K562 (cell line): ENCODE results near the gene RNF13. TPM values are rescaled to one million over a fixed set of nuclear protein-coding genes. Genes with fewer than 3 reads are reported as not detected.
"Not testable (repeated sequence)": the region's sequence is repeated elsewhere in the genome, so short reads cannot be mapped to it uniquely, and the experiment has no call there.

Experiments
- ATAC-seq: fragments of 200-7000 bp; cut with Tn5 transposase; 3 replicates; pipeline ENCODE4 v1.9.1; 2020; ENCODE audit warnings: moderate library complexity
- BruUV-seq: library from RNA; stranded (reverse); fragments of 400-500 nt; replicated peaks from 2 replicates; lab custom pipeline; 2021; lab: Mats Ljungman, UMichigan
- CTCF ChIA-PET: fragments of 300-600 bp; formaldehyde crosslinking; extraction: SDS; loops from one replicate; lab custom pipeline; 2021; ENCODE audit warnings: low intra/inter-chr PET ratio; lab: Yijun Ruan, JAX
- POLR2A ChIA-PET: fragments of 300-600, 350-650 bp; sonication (Branson Sonifier 250); formaldehyde crosslinking; extraction: SDS; loops from one replicate; lab custom pipeline; 2021; ENCODE audit warnings: antibody characterized with exemption, inconsistent platforms; lab: Yijun Ruan, JAX
- DNase-seq, 4 experiments: peaks; one replicate each; pipeline versions ENCODE4 v3.0.0 to v3.0.0-alpha.2; 2011 to 2018; ENCODE audit warnings: low spot score in 3 of 4, mixed read lengths in 3 of 4; ENCODE audit errors: extremely low read depth in 1 of 4
- FAIRE-seq: peaks from 2 replicates; lab custom pipeline; 2011; peaks lifted over from hg19 to GRCh38; lab: Jason Lieb, UNC
- H2AFZ ChIP-seq: 2 replicates; pipeline ENCODE4 v1.6.0; 2011; ENCODE audit warnings: low read depth, low read length, control low read depth, inconsistent platforms
- H3K27ac ChIP-seq: fragments of 200-600 bp; 3 replicates; pipeline ENCODE4 v1.8.0; 2011; ENCODE audit warnings: low read depth, mild to moderate bottlenecking, control low read depth, inconsistent platforms, low read length, moderate library complexity, mixed read lengths; ENCODE audit errors: extremely low read depth
- H3K27me3 ChIP-seq, 2 experiments: fragments of 300-600 bp in 1 of 2; 2 replicates in 1 of 2; 3 replicates in 1 of 2; pipeline versions ENCODE4 v1.6.0 to v1.8.0; 2011; ENCODE audit warnings: inconsistent platforms in 2 of 2, low read length in 2 of 2, mild to moderate bottlenecking in 1 of 2, mixed read lengths in 1 of 2, moderate library complexity in 1 of 2; ENCODE audit not compliant: control insufficient read depth in 2 of 2, insufficient read depth in 2 of 2
- H3K36me3 ChIP-seq: fragments of 300-600 bp; 3 replicates; pipeline ENCODE4 v1.8.0; 2011; ENCODE audit warnings: mild to moderate bottlenecking, low read length, inconsistent platforms; ENCODE audit not compliant: control insufficient read depth, insufficient read depth
- H3K4me1 ChIP-seq, 2 experiments: fragments of 200-600 bp in 1 of 2; replicated peaks in 1 of 2; 2 replicates in 1 of 2; 3 replicates in 1 of 2; pipeline versions ENCODE4 v1.5.1 to v1.8.0; 2011; ENCODE audit warnings: inconsistent platforms in 2 of 2, low read length in 2 of 2, mild to moderate bottlenecking in 1 of 2, mixed read lengths in 1 of 2, moderate library complexity in 1 of 2; ENCODE audit not compliant: control insufficient read depth in 2 of 2, insufficient read depth in 2 of 2
- H3K4me2 ChIP-seq: 2 replicates; pipeline ENCODE4 v1.6.1; 2011; ENCODE audit warnings: low read length, control low read depth, inconsistent platforms, mixed read lengths; ENCODE audit not compliant: insufficient read depth
- H3K4me3 ChIP-seq: fragments of 200-600 bp; sonication (generic), shearing (Covaris generic); 2 replicates; pipeline ENCODE4 v1.5.1; 2016; ENCODE audit warnings: control low read depth, inconsistent platforms
- H3K79me2 ChIP-seq: fragments of 200-600 bp; 3 replicates; pipeline ENCODE4 v1.8.0; 2011; ENCODE audit warnings: low read length, inconsistent platforms; ENCODE audit not compliant: control insufficient read depth, insufficient read depth
- H3K9ac ChIP-seq, 2 experiments: 2 replicates each; pipeline versions ENCODE4 v1.6.0 to v1.6.1; 2011; ENCODE audit warnings: low read depth in 2 of 2, low read length in 2 of 2, control low read depth in 1 of 2, inconsistent platforms in 1 of 2, mild to moderate bottlenecking in 1 of 2, mixed read lengths in 1 of 2; ENCODE audit not compliant: insufficient read depth in 1 of 2
- H3K9me1 ChIP-seq: one replicate; pipeline ENCODE4 v1.6.0; 2011; ENCODE audit warnings: inconsistent platforms, mild to moderate bottlenecking, low read length, moderate library complexity; ENCODE audit not compliant: control insufficient read depth, insufficient read depth
- H3K9me3 ChIP-seq: replicated peaks from 2 replicates; pipeline ENCODE4 v1.5.1; 2011; ENCODE audit warnings: low read depth, low read length, inconsistent platforms; ENCODE audit not compliant: control insufficient read depth, insufficient read depth
- H4K20me1 ChIP-seq: replicated peaks from 2 replicates; pipeline ENCODE4 v1.6.1; 2011; ENCODE audit warnings: low read length, inconsistent platforms, mixed read lengths; ENCODE audit not compliant: control insufficient read depth, insufficient read depth
- ZFP36 ChIP-seq: fragments of 150-350 bp; IDR thresholded peaks from 2 replicates; pipeline ENCODE4 v1.6.1; 2018; ENCODE audit warnings: low read length, low read depth; ENCODE audit not compliant: partially characterized antibody
- ZNF324 ChIP-seq: fragments of 250-450 bp; sonication (Bioruptor Pico); IDR thresholded peaks from 2 replicates; pipeline ENCODE4 v1.4.0; 2020; ENCODE audit warnings: mild to moderate bottlenecking
- WGBS: fragments of 100-300 bp; shearing (Covaris generic); methylation state at CpG from one replicate; pipeline ENCODE4 v1.1.6; 2016; ENCODE audit warnings: low coverage, mixed read lengths; ENCODE audit not compliant: insufficient coverage; ENCODE audit errors: missing lambda C conversion rate; 5-methylcytosine and 5-hydroxymethylcytosine counted together
- in situ Hi-C: fragments of 300-500 bp; cut with MboI; formaldehyde crosslinking; loops from 4 replicates; pipeline ENCODE4 v1.15.0; 2018; ENCODE audit warnings: inconsistent platforms, mixed read lengths
- intact Hi-C: fragments of 100-400 bp; cut with micrococcal nuclease; formaldehyde crosslinking; loops from 2 replicates; pipeline ENCODE4 v1.14.2; 2022
- polyA plus RNA-seq, 8 experiments: library from polyadenylated mRNA; depleted of rRNA in 4 of 8; stranded (reverse) in 5 of 8; unstranded in 3 of 8; fragments of >200 nt; fragmentation: Nextera tagmentation in 2 of 8; fragmentation: Illumina TruSeq in 1 of 8; extraction: Ambion mirVana in 2 of 8; extraction: Trizol in 1 of 8; gene quantifications; 2 replicates each; pipeline versions ENCODE4 v1.2.1 to v1.2.3, GENCODE V29; 2011 to 2014; ENCODE audit warnings: inconsistent platforms in 1 of 8, missing spikeins in 1 of 8
- total RNA-seq, 7 experiments: library from RNA; depleted of rRNA in 6 of 7; stranded (reverse); fragments of >200 nt in 6 of 7; fragmentation: Illumina TruSeq in 2 of 7; extraction: Trizol in 2 of 7; gene quantifications; 2 replicates each; pipeline versions ENCODE4 v1.2.1 to v1.2.3, GENCODE V29; 2011 to 2021; ENCODE audit warnings: low replicate concordance in 1 of 7
- TF ChIP-seq, protein P1 (sequence below): sonication (generic); formaldehyde crosslinking; IDR thresholded peaks from 2 replicates; pipeline ENCODE4 v1.8.1; 2023; ENCODE audit warnings: mild to moderate bottlenecking, missing genetic modification reagents, moderate library complexity

The RNF13 gene
- total and polyA plus RNA-seq, 9 of the 15 experiments (the other 6 are each of a cell fraction or from before 2014, with no cell fraction given), result 12.7 to 35.8 (median 18.9) TPM

DNA sequence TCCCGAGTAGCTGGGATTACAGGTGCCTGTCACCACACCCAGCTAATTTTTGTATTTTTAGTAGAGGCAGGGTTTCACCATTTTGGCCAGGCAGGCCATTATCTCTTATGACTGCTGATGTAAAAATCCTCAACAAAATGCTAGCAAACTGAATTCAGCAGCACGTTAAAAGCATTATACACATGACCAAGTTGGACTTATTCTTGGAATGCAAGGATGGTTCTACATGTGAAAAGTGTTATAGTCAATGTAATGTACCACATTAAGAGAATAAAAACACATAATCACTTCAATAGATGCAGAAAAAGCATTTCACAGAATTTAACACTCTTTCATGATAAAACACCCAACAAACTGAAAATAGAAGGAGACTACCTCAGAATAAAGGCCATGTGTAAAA is 20.2 kb downstream of the RNF13 start:
- FAIRE-seq (no peak), ATAC-seq (no peak), DNase-seq (no peak)
- Histone ChIP-seq H4K20me1 (no peaks in the 10 kb centered on the region), H3K36me3 (no peaks in the 10 kb centered on the region), H3K27ac (no peak overlapping the region), H3K4me3 (no peak overlapping the region), H3K9ac (no peak overlapping the region), H3K9me3 (peaks cover 7% of the 10 kb centered on the region), H3K9me1 (no peaks in the 10 kb centered on the region), H3K79me2 (0 out of 3 replicates have a peak, but pooled peaks cover 4% of the 10 kb centered on the region), H3K4me1 (no peaks in the 10 kb centered on the region), H3K4me2 (no peak overlapping the region), H2AFZ (no peak overlapping the region), H3K27me3 (no peaks in the 10 kb centered on the region)
- ChIA-PET CTCF (no interaction called here), POLR2A (no interaction called here)
- WGBS, result 13% methylated on average over 2 of the region's 2 CpGs
- TF ChIP-seq, protein P1, sequence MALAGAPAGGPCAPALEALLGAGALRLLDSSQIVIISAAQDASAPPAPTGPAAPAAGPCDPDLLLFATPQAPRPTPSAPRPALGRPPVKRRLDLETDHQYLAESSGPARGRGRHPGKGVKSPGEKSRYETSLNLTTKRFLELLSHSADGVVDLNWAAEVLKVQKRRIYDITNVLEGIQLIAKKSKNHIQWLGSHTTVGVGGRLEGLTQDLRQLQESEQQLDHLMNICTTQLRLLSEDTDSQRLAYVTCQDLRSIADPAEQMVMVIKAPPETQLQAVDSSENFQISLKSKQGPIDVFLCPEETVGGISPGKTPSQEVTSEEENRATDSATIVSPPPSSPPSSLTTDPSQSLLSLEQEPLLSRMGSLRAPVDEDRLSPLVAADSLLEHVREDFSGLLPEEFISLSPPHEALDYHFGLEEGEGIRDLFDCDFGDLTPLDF, result no peak
- peak; percentile 92 for TF ChIP-seq ZNF324
- intact Hi-C loops, result no loop called here
- no TSS peak for BruUV-seq
- in situ Hi-C loops, result no loop called here

DNA sequence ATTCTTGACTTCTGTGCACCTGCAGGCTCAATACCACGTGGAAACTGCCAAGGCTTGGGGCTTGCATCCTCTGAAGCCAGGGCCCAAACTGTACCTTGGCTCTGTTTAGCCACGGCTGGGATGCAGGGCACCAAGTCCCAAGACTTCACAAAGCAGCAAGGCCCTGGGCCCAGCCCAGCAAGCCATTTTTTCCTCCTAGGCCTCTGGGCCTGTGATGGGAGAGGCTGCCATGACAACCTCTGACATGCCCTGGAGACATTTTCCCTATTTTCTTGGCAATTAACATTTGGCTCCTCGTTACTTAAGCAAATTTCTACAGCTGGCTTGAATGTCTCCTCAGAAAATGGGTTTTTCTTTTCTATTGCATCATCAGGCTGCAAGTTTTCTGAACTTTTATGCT is 25.5 kb downstream of the RNF13 start:
- POLR2A ChIA-PET, H3K4me2 ChIP-seq, FAIRE-seq, intact Hi-C loops, in situ Hi-C loops, H3K27ac ChIP-seq, CTCF ChIA-PET, H3K4me1 ChIP-seq, H3K4me3 ChIP-seq, H2AFZ ChIP-seq, H3K36me3 ChIP-seq, H3K9me1 ChIP-seq, BruUV-seq, H3K9ac ChIP-seq, H3K27me3 ChIP-seq, H3K9me3 ChIP-seq, DNase-seq, ATAC-seq, H3K79me2 ChIP-seq, H4K20me1 ChIP-seq: not testable (repeated sequence)
- peak; percentile 58 for TF ChIP-seq ZFP36
- 42% methylated on average over 2 of the region's 3 CpGs for WGBS

DNA sequence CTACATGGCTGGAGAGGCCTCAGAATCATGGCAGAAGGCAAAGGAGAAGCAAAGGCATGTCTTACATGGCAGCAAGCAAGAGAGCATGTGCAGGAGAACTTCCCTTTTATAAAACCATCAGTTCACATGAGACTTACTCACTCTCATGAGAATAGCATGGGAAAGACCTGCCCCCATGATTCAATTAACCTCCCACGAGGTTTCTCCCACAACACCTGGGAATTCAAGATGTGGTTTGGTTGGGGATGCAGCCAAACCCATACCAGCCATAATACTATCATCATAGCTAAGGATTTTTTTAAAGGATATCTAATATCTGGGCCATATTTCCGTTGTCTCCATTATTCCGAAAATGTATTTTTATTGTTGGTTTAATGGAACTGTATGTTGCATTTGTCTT is 26.5 kb downstream of the RNF13 start:
- H3K4me3 ChIP-seq, ATAC-seq, in situ Hi-C loops, intact Hi-C loops, H3K4me2 ChIP-seq, FAIRE-seq, H3K36me3 ChIP-seq, DNase-seq, BruUV-seq, H3K4me1 ChIP-seq, H3K27me3 ChIP-seq, H3K27ac ChIP-seq, H3K9ac ChIP-seq, H3K9me3 ChIP-seq, H3K79me2 ChIP-seq, H4K20me1 ChIP-seq, CTCF ChIA-PET, POLR2A ChIA-PET, H2AFZ ChIP-seq, H3K9me1 ChIP-seq: not testable (repeated sequence)
- WGBS, result 27% methylated on average over 3 of the region's 3 CpGs
